SIG-M5 treated with dmso at 0.1 percent for 504 hours (cell line): ENCODE measurements around the gene MYCL.
A peak's percentile ranks its signal among the peaks of the same experiment; 100 is the strongest.
"Not testable (repeated sequence)": the region's sequence is repeated elsewhere in the genome, so short reads cannot be mapped to it uniquely, and the experiment has no call there.

Experiments
- DNase-seq: peaks from one replicate; lab custom pipeline; 2025; ENCODE audit not compliant: unreplicated experiment; lab: John Stamatoyannopoulos, UW

MYCL gene

GRCh38 chr1:39892601-39893595 lies 8.8 kb downstream of the MYCL start:
- DNase-seq, result no peak

GRCh38 chr1:39890880-39891279 lies 10.8 kb downstream of the MYCL start:
- DNase-seq, result no peak

DNA sequence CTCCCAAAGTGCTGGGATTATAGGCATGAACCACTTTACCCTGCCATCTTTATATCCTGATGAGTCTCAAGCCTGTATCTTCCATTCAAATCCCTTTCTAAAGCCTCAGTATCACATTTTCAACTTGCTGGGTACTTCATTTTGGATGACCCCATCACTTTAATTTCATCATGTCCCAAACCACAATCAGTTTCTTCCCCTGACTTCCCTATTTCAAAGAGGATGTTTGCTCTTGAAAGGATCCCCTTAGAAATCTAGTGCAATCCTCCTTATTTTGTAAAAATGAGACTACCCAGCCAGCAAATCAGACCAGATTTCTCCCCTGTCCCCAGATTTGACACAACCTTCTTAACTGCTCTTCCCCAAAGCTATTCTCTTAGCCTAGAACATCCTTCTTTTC lies 11.4 kb downstream of the MYCL start:
- DNase-seq, result peak; percentile 96

DNA sequence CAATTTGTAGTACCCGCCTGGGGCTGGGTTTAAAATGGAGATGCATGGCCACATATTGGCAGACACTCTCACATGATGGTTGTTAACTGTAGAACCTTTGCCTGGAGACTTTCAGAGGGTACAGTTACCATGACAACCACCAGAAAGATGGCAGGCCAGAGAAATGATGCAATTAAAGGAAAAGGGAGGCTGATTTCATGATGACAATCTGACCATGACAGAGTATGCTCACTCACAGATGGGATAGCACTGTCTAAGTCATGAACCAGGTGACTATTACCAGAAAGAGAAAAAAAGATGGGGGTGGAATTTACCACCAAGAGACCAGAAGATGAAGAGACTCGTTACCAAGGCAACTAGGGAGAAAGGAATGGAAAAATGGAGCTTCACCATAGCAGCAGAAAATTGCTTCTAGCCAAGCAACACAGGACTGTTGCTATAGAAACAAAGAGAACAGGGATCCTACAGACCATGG lies 14.9 kb downstream of the MYCL start:
- DNase-seq, result no peak

DNA sequence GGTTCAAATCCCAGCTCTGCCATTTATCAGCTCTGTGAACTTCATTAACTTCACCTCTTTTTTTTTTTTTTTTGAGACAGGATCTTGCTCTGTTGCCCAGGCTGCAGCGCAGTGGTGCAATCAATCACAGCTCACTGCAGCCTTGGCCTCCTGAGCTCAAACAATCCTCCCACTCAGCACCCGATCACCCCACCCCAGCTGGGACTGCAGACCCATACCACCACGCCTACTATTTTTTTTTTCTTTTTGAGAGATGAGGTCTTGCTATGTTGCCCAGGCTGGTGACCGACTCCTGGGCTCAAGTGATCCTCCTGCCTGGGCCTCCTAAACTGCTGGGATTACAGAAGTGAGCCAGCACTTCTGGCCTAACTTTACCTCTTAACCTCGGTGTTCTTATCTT lies 16.2 kb downstream of the MYCL start:
- no peak for DNase-seq

DNA sequence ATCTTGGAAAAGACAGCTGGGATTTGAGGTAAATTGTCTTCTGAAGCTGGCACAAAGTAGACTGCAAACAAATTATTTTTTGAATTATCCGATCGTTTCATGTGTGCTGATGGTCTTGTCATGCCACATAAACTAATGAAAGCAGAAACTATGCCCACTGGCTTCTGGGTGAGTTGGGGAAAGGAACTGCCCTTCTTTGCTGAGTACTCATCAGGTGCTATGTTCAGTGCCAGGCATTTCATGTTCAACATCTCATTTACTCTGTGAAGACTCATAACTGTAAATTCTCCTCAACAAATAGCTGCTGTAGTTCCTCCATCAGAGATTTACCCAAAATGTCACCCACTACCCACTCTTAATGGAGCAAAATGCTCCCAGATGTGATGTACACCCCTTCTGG lies 19.6 kb downstream of the MYCL start:
- no peak for DNase-seq

GRCh38 chr1:39877980-39878956 lies 23.4 kb downstream of the MYCL start:
- DNase-seq, result no peak

GRCh38 chr1:39877231-39877778 lies 24.4 kb downstream of the MYCL start:
- DNase-seq, result no peak

DNA sequence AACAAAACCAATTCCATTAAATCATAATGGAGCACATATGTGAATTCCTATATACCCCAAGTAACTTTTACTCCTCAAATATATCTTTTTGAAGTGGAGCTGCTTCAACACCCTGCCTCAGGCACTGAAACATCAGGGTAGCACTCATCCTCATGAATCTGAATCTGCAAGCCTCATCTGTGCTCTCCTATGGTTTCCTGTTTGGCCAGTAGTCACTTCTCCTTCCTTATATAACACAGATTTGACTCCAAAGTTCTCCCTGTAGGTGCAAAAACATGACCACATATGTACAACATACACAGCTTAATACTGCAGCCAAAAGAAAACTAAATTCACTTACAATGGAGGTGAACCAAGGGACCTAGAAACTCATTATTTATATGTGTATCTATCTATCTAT lies 25.6 kb downstream of the MYCL start:
- DNase-seq, result peak; percentile 58

DNA sequence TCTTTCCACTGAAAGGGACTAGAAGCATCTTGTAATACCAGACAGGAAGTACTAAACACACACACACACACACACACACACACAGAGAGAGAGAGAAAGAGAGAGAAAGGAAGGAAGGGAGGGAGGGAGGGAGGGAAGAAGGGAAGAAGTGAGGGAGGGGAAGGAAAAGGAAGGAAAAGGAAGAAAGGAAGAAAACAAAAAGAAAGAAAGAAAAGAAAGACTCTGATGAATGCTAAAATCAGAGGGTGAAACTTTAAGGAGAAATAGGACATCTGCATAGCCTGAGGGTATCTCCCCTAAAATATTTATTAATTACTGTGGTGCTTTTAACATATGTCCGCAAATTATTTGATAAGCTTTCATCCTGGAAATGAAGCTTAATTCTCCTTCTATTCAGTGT lies 29.0 kb downstream of the MYCL start:
- no peak for DNase-seq

DNA sequence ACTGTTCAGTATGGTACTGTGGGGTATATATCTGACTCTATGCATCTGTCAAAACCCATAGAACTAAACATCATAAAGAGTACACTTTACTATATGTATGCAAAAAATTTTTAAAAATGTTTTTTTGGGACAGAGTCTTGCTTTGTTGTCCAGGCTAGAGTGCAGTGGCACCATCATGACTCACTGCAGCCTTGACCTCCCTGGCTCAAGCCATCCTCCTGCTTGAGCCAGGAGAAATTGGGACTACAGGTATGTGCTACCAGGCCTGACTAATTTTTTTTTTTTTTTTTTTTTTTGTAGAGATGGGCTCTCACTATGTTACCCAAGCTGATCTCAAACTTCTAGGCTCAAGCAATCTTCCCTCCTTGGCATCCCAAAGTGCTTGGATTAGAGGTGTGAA lies 29.9 kb downstream of the MYCL start:
- DNase-seq, result no peak

DNA sequence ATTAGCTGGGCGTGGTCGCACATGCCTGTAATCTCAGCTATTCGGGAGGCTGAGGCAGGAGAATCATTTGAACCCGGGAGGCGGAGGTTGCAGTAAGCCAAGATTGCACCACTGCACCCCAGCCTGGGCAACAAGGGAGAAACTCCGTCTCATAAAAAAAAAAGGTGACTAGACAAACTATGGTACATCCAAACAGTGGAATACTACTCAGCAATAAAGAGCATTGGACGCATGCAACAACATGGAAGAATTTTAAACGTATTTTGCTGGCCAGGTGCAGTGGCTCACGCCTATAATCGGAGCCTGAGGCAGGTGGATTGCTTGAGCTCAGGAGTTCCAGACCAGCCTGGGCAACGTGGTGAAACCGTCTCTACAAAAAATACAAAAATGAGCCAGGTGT lies 30.7 kb downstream of the MYCL start:
- DNase-seq, result not testable (repeated sequence)

GRCh38 chr1:39869538-39870112 lies 32.1 kb downstream of the MYCL start:
- not testable (repeated sequence) for DNase-seq

DNA sequence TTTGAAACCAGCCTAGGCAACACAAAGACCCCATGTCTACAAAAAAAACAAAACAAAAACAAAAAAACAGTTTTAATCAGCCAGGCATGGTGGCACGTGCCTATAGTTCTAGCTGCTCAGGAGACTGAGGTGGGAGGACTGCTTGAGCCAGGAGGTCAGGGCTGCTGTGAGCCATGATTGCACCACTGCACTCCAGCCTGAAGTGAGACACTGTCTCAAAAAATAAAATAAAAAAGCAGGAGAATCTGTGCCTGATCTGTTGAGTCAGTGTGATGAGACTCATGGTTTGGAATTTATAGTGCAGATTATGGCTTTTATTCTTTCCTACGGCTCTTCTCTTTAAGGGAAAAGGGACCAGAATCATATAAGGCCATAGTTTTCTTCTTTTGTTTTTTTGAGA lies 35.0 kb downstream of the MYCL start:
- DNase-seq, result no peak

DNA sequence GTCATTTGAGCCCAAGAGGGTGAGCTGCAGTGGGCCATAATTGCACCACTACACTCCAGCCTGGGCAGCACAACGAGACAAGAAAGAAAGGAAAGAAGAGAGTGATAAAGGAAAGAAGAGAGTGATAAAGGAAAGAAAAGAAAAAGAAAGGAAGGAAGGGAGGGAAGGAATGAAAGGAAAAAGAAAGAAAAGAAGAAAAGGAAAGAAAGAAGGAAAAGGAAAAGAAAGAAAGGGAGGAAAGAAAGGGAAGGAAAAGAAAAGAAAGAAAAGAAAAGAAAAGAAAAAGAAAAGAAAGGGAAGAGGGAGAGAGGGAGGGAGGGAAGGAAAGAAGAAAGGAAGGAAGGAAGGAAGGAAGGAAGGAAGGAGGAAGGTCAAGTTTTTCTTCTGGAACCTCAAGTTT lies 36.0 kb downstream of the MYCL start:
- DNase-seq, result no peak

DNA sequence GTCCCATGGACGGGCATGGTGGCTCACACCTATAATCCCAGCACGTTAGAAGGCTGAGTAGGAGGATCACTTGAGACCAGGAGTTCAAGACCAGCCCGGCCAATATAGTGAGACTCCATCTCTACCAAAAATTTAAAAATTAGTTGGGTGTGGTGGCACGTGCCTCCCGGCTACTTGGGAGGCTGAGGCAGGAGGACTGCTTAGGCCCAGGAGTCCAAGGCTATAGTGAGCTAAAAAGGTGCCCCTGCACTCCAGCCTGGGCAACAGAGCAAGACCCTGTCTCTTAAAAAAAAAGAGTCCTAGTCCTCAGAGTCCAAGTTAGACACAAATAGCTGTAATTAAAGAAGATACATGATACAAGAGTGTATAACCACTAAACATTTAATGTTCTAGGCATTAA lies 38.5 kb downstream of the MYCL start:
- no peak for DNase-seq

GRCh38 chr1:39861003-39861402 lies 40.7 kb downstream of the MYCL start:
- DNase-seq, result no peak

GRCh38 chr1:39859859-39860812 lies 41.6 kb downstream of the MYCL start:
- DNase-seq, result no peak

GRCh38 chr1:39858315-39858714 lies 43.4 kb downstream of the MYCL start:
- DNase-seq, result no peak
